SK-N-SH treated with all-trans-retinoic acid at 6 μM for 48 hours (cell line): ENCODE measurements around the gene MZB1.
A peak's percentile ranks its signal among the peaks of the same experiment; 100 is the strongest.

Experiments
- ATAC-seq: fragments of 200-7000 bp; cut with Tn5 transposase; 3 replicates; pipeline ENCODE4 v1.9.1; 2020; ENCODE audit warnings: mild to moderate bottlenecking, moderate library complexity
- ARNTL ChIP-seq: fragments of 450-650 bp; formaldehyde crosslinking; IDR thresholded peaks from 2 replicates; pipeline ENCODE4 v1.5.0; 2020; ENCODE audit warnings: low read depth, mild to moderate bottlenecking, moderate library complexity, borderline replicate concordance
- BACH2 ChIP-seq: fragments of 250-450 bp; sonication (Bioruptor Pico); IDR thresholded peaks from 2 replicates; pipeline ENCODE4 v1.9.0; 2021; ENCODE audit warnings: mild to moderate bottlenecking, borderline replicate concordance
- CREB5 ChIP-seq: fragments of 250-450 bp; sonication (Bioruptor Pico); IDR thresholded peaks from 2 replicates; pipeline ENCODE4 v1.5.1; 2020; ENCODE audit warnings: low read depth, mild to moderate bottlenecking, moderate library complexity
- CSDC2 ChIP-seq: fragments of 250-450 bp; sonication (Bioruptor Pico); IDR thresholded peaks from 2 replicates; pipeline ENCODE4 v1.5.0; 2020; ENCODE audit warnings: mild to moderate bottlenecking, moderate library complexity
- CSRNP3 ChIP-seq: fragments of 250-450 bp; sonication (Bioruptor Pico); IDR thresholded peaks from 2 replicates; pipeline ENCODE4 v1.5.1; 2021; ENCODE audit warnings: mild to moderate bottlenecking, moderate library complexity
- ESRRG ChIP-seq: fragments of 250-450 bp; sonication (Bioruptor Pico); IDR thresholded peaks from 2 replicates; pipeline ENCODE4 v1.6.1; 2021; ENCODE audit warnings: mild to moderate bottlenecking
- GLIS3 ChIP-seq: fragments of 250-450 bp; sonication (Bioruptor Pico); IDR thresholded peaks from 2 replicates; pipeline ENCODE4 v1.5.0; 2020; ENCODE audit warnings: mild to moderate bottlenecking, moderate library complexity
- ISL1 ChIP-seq: fragments of 250-450 bp; sonication (Bioruptor Pico); IDR thresholded peaks from 2 replicates; pipeline ENCODE4 v2.1.2; 2022; ENCODE audit warnings: mild to moderate bottlenecking, moderate library complexity
- OSR1 ChIP-seq: fragments of 250-450 bp; sonication (Bioruptor Pico); IDR thresholded peaks from 2 replicates; pipeline ENCODE4 v1.8.0; 2022; ENCODE audit warnings: moderate library complexity, mild to moderate bottlenecking, inconsistent platforms
- PATZ1 ChIP-seq: fragments of 250-450 bp; sonication (Bioruptor Pico); IDR thresholded peaks from 2 replicates; pipeline ENCODE4 v1.8.0; 2020; ENCODE audit warnings: mild to moderate bottlenecking, moderate library complexity, borderline replicate concordance
- POU6F1 ChIP-seq: fragments of 250-450 bp; sonication (Bioruptor Pico); IDR thresholded peaks from 2 replicates; pipeline ENCODE4 v1.8.0; 2021; ENCODE audit warnings: low read depth, mild to moderate bottlenecking, moderate library complexity, borderline replicate concordance
- PPARA ChIP-seq: fragments of 250-450 bp; sonication (Bioruptor Pico); IDR thresholded peaks from 2 replicates; pipeline ENCODE4 v1.5.0; 2020; ENCODE audit warnings: mild to moderate bottlenecking, borderline replicate concordance
- SNAI2 ChIP-seq: fragments of 250-450 bp; sonication (Bioruptor Pico); IDR thresholded peaks from 2 replicates; pipeline ENCODE4 v1.5.0; 2020; ENCODE audit warnings: mild to moderate bottlenecking, moderate library complexity
- TCF4 ChIP-seq: fragments of 250-450 bp; sonication (Bioruptor Pico); IDR thresholded peaks from 2 replicates; pipeline ENCODE4 v1.8.0; 2021; ENCODE audit warnings: mild to moderate bottlenecking, moderate library complexity, borderline replicate concordance
- TOX ChIP-seq: fragments of 250-450 bp; sonication (Bioruptor Pico); IDR thresholded peaks from 2 replicates; pipeline ENCODE4 v1.8.0; 2021; ENCODE audit warnings: mild to moderate bottlenecking, moderate library complexity, borderline replicate concordance
- TSHZ2 ChIP-seq: fragments of 250-450 bp; sonication (Bioruptor Pico); IDR thresholded peaks from 2 replicates; pipeline ENCODE4 v1.5.0; 2020; ENCODE audit warnings: mild to moderate bottlenecking, moderate library complexity
- ZC3H10 ChIP-seq: fragments of 250-450 bp; sonication (Bioruptor Pico); IDR thresholded peaks from 2 replicates; pipeline ENCODE4 v1.5.1; 2021; ENCODE audit warnings: mild to moderate bottlenecking, moderate library complexity
- ZFP3 ChIP-seq: fragments of 250-450 bp; sonication (Bioruptor Pico); IDR thresholded peaks from 2 replicates; pipeline ENCODE4 v1.5.0; 2020; ENCODE audit warnings: mild to moderate bottlenecking, moderate library complexity
- ZFP30 ChIP-seq: fragments of 450-650 bp; formaldehyde crosslinking; IDR thresholded peaks from 2 replicates; pipeline ENCODE4 v1.5.0; 2022; ENCODE audit warnings: mild to moderate bottlenecking, moderate library complexity
- ZNF565 ChIP-seq: fragments of 450-650 bp; formaldehyde crosslinking; conservative IDR thresholded peaks from 2 replicates; pipeline ENCODE4 v1.5.0; 2020; ENCODE audit warnings: low read depth, mild to moderate bottlenecking, moderate library complexity
- ZNF70 ChIP-seq: fragments of 450-650 bp; formaldehyde crosslinking; IDR thresholded peaks from 2 replicates; pipeline ENCODE4 v1.5.0; 2020; ENCODE audit warnings: mild to moderate bottlenecking, moderate library complexity
- ZNF8 ChIP-seq: fragments of 450-650 bp; formaldehyde crosslinking; IDR thresholded peaks from 2 replicates; pipeline ENCODE4 v1.5.0; 2020; ENCODE audit warnings: mild to moderate bottlenecking, moderate library complexity

Gene MZB1

GRCh38 chr5:139394654-139395566, 5.2 kb upstream of the MZB1 start, which contains the start of gene PROB1 (continued):
- TF ChIP-seq OSR1 (CRISPR knock-in tag) (no peak), ZNF70 (CRISPR knock-in tag) (no peak), CSDC2 (CRISPR knock-in tag) (no peak), ZFP30 (no peak), GLIS3 (no peak), ESRRG (CRISPR knock-in tag) (no peak), TCF4 (CRISPR knock-in tag) (no peak)
- TF ChIP-seq, all 23 proteins: peak for 0

GRCh38 chr5:139394123-139394653, 4.5 kb upstream of the MZB1 start:
- TF ChIP-seq ZFP30 (no peak), ZNF8 (CRISPR knock-in tag) (no peak), ARNTL (CRISPR knock-in tag) (no peak), OSR1 (CRISPR knock-in tag) (no peak), TOX (CRISPR knock-in tag) (no peak), PPARA (no peak), BACH2 (CRISPR knock-in tag) (no peak), CSRNP3 (no peak), ESRRG (CRISPR knock-in tag) (no peak), ZNF565 (CRISPR knock-in tag) (no peak), CREB5 (CRISPR knock-in tag) (no peak)
- peak; percentile 64 for ATAC-seq

- no peak for TF ChIP-seq ZNF565 (CRISPR knock-in tag)
- no peak for TF ChIP-seq ZNF70 (CRISPR knock-in tag)
- no peak for TF ChIP-seq CSRNP3
- no peak for TF ChIP-seq ISL1 (CRISPR knock-in tag)
- TF ChIP-seq PPARA: no peak
- no peak for TF ChIP-seq POU6F1 (CRISPR knock-in tag)
- TF ChIP-seq GLIS3: no peak
- no peak for TF ChIP-seq ZC3H10 (CRISPR knock-in tag)
- no peak for TF ChIP-seq ZFP30
- no peak for TF ChIP-seq BACH2 (CRISPR knock-in tag)
- TF ChIP-seq TSHZ2: no peak
- TF ChIP-seq TOX (CRISPR knock-in tag): no peak
- no peak for TF ChIP-seq ZFP3
- TF ChIP-seq PATZ1 (CRISPR knock-in tag): no peak
- TF ChIP-seq CREB5 (CRISPR knock-in tag): no peak
- no peak for TF ChIP-seq SNAI2 (CRISPR knock-in tag)
- TF ChIP-seq CSDC2 (CRISPR knock-in tag): no peak
- TF ChIP-seq ARNTL (CRISPR knock-in tag): no peak
- ATAC-seq: no peak
Measured at GRCh38 chr5:139393497-139394122, 3.9 kb upstream of the MZB1 start.
